HG03457 (cell line): ENCODE data around the gene CLEC7A.

Experiments used
- ATAC-seq: cut with Tn5 transposase; IDR thresholded peaks from one replicate; pipeline ENCODE4 v1.9.1; 2021; ENCODE audit warnings: moderate number of reproducible peaks; ENCODE audit not compliant: unreplicated experiment

CLEC7A gene

GRCh38 chr12:10097521-10097920, 32.5 kb downstream of the CLEC7A start:
- no peak for ATAC-seq

- no peak for ATAC-seq
Observed at GRCh38 chr12:10095971-10096370, 34.0 kb downstream of the CLEC7A start.

- ATAC-seq: no peak
Observed at GRCh38 chr12:10094646-10095395, 35.2 kb downstream of the CLEC7A start.

GRCh38 chr12:10088955-10089900, 40.8 kb downstream of the CLEC7A start:
- no peak for ATAC-seq

GRCh38 chr12:10088031-10088430, 42.0 kb downstream of the CLEC7A start:
- no peak for ATAC-seq

GRCh38 chr12:10086387-10086786, 43.6 kb downstream of the CLEC7A start:
- no peak for ATAC-seq

GRCh38 chr12:10084733-10085132, 45.3 kb downstream of the CLEC7A start:
- ATAC-seq: no peak

GRCh38 chr12:10082117-10082874, 47.7 kb downstream of the CLEC7A start:
- no peak for ATAC-seq

- no peak for ATAC-seq
Observed at GRCh38 chr12:10075451-10075850, 54.5 kb downstream of the CLEC7A start.

GRCh38 chr12:10073261-10073660, 56.7 kb downstream of the CLEC7A start:
- ATAC-seq: no peak

- ATAC-seq: no peak
Observed at GRCh38 chr12:10072131-10072530, 57.9 kb downstream of the CLEC7A start.

GRCh38 chr12:10070380-10070779, 59.6 kb downstream of the CLEC7A start:
- ATAC-seq: no peak

- ATAC-seq: no peak
Observed at GRCh38 chr12:10069976-10070375, 60.0 kb downstream of the CLEC7A start.

GRCh38 chr12:10069099-10069498, 60.9 kb downstream of the CLEC7A start:
- no peak for ATAC-seq

- ATAC-seq: no peak
Observed at GRCh38 chr12:10068644-10069043, 61.4 kb downstream of the CLEC7A start.

GRCh38 chr12:10067942-10068341, 62.1 kb downstream of the CLEC7A start:
- no peak for ATAC-seq

GRCh38 chr12:10067264-10067663, 62.7 kb downstream of the CLEC7A start:
- no peak for ATAC-seq
